ENCODE data around the gene TTC28. TPM values are rescaled to one million over a fixed set of nuclear protein-coding genes. Genes with fewer than 3 reads are reported as not detected.

Gene TTC28
- total RNA-seq, 1 donor from 2014 or later: 65.4 TPM

DNA sequence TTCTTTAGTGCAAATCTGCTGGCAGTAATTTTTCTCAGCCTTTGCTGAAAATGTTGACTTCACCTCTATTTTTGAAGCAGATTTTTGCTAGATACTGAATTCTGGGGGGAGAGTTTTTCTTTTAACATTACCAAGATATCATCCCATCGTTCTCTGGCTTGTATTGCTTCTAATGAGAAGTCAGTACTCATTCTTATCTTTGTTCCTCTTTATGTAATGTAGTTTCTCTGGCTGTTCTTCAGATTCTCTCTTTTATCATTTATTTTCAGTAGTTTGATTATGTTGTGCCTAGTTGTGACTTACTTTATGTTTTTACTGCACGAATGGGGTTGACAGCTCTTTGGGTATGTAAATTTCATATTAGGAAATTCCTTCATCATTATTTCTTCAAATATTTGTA, 441.9 kb downstream of the TTC28 start:
- TF ChIP-seq, protein P1, sequence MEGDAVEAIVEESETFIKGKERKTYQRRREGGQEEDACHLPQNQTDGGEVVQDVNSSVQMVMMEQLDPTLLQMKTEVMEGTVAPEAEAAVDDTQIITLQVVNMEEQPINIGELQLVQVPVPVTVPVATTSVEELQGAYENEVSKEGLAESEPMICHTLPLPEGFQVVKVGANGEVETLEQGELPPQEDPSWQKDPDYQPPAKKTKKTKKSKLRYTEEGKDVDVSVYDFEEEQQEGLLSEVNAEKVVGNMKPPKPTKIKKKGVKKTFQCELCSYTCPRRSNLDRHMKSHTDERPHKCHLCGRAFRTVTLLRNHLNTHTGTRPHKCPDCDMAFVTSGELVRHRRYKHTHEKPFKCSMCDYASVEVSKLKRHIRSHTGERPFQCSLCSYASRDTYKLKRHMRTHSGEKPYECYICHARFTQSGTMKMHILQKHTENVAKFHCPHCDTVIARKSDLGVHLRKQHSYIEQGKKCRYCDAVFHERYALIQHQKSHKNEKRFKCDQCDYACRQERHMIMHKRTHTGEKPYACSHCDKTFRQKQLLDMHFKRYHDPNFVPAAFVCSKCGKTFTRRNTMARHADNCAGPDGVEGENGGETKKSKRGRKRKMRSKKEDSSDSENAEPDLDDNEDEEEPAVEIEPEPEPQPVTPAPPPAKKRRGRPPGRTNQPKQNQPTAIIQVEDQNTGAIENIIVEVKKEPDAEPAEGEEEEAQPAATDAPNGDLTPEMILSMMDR (conservative IDR thresholded peaks at IDR 0.05): no peak

DNA sequence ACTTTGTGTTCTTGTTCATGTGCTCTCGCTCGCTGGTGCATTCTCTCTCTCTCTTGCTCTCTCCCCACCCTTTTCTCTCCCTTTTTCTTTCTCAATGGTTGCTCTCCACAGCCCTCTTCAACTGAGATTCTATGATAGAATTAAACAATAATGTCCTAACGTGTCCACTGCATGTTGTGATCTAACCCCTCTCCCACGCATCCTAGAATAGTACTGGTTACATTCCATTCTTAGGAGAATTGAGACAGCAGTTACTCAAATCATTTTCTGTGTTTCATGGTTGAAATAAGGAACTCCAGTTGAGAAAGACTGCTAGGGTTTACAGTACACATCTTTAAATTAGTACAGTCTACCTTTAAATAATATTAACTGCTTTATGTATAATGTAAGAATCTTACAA, 442.5 kb downstream of the TTC28 start:
- Mint-ChIP-seq H3K4me3 (no peak overlapping the region), H3K4me1 (peaks cover 24% of the 10 kb centered on the region), H3K36me3 (ENCODE audit: low read depth) (peaks cover 20% of the 10 kb centered on the region), H3K27me3 (ENCODE audit: low read depth) (no peaks in the 10 kb centered on the region), H3K27ac (ENCODE audit: unreplicated experiment) (no peak overlapping the region), H3K9me3 (peaks cover 6% of the 10 kb centered on the region)
- TF ChIP-seq, protein P1 (conservative IDR thresholded peaks at IDR 0.05): no peak
- DNase-seq (ENCODE audit: low read depth, low spot score): no peak

More for the DNA sequence above, 441.9 kb downstream of the TTC28 start:
- Mint-ChIP-seq H3K27me3 (ENCODE audit: low read depth) (no peaks in the 10 kb centered on the region), H3K27ac (ENCODE audit: unreplicated experiment) (no peak overlapping the region), H3K4me3 (no peak overlapping the region), H3K4me1 (peaks cover 20% of the 10 kb centered on the region), H3K9me3 (peaks cover 4% of the 10 kb centered on the region), H3K36me3 (ENCODE audit: low read depth) (peaks cover 18% of the 10 kb centered on the region)
- DNase-seq (ENCODE audit: low read depth, low spot score): no peak

DNA sequence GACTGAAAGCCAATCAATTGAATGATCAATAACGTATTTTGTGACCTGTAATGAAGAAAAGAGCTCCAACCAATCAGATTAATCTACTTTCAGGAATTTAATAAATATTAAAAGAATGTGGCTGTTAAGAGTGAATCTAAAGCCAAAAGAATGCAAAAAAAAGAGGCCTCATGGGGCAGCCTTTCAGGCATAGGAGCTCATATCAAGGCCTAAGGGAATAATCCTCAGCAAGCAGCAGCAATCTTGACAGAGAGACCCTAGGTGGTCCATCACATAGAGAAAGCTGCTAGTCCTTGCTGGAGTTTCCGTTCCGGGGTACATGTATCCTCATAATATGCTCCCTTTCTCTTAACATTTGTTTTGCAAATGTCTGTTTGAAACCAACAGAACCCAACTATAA, 447.4 kb downstream of the TTC28 start:
- TF ChIP-seq, protein P1 (conservative IDR thresholded peaks at IDR 0.05): no peak
- Mint-ChIP-seq H3K9me3 (peaks cover 2% of the 10 kb centered on the region), H3K4me1 (peaks cover 44% of the 10 kb centered on the region), H3K36me3 (ENCODE audit: low read depth) (peaks cover 9% of the 10 kb centered on the region), H3K27me3 (ENCODE audit: low read depth) (no peaks in the 10 kb centered on the region), H3K27ac (ENCODE audit: unreplicated experiment) (no peak overlapping the region), H3K4me3 (no peak overlapping the region)
- no peak for DNase-seq (ENCODE audit: low read depth, low spot score)

DNA sequence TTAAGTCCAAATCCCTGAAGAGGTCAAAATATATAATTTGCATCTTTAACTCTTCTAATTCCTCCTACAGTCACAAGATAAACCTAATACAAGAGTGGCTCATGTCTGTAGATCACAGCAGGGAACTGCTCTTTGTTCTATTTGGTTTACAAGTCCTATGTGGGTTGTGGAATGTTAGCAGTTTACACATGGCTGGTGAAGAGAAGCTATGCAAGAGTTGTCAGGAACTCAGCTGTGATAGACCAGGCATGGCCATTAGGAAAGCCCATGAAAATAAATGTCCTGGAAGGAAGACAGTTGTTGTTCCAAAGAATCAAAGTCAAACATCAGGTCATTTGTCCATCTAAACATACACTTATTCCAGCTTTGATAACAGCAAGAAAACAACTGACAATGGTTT, 448.2 kb downstream of the TTC28 start:
- peaks cover 5% of the 10 kb centered on the region for H3K36me3 Mint-ChIP-seq (ENCODE audit: low read depth)
- H3K9me3 Mint-ChIP-seq: peaks cover 2% of the 10 kb centered on the region
- H3K27me3 Mint-ChIP-seq (ENCODE audit: low read depth): no peaks in the 10 kb centered on the region
- TF ChIP-seq, protein P1 (conservative IDR thresholded peaks at IDR 0.05): no peak
- H3K4me3 Mint-ChIP-seq: no peak overlapping the region
- H3K27ac Mint-ChIP-seq (ENCODE audit: unreplicated experiment): no peak overlapping the region
- DNase-seq (ENCODE audit: low read depth, low spot score): no peak
- H3K4me1 Mint-ChIP-seq: peaks cover 44% of the 10 kb centered on the region

DNA sequence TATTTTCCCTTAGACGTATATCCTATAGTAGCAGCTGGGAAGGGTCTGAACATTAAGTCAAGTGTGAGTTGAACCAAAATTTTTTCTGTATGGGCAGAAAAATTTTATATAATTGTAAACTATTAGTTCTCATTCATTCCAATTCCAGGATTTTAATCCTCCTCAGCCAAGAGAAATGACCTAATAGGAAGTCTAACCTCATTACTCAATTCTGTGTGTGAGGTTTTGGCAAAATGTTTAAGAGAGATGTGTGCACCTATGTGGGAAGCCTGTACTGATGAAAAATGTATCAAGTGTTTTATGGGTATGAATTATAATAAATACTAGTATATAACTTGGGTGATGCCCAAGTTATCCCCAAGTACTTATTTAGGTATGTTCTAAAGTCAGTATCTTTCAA, 449.0 kb downstream of the TTC28 start:
- Mint-ChIP-seq H3K9me3 (peaks cover 2% of the 10 kb centered on the region), H3K4me1 (peaks cover 39% of the 10 kb centered on the region), H3K27ac (ENCODE audit: unreplicated experiment) (no peak overlapping the region), H3K36me3 (ENCODE audit: low read depth) (peaks cover 2% of the 10 kb centered on the region), H3K27me3 (ENCODE audit: low read depth) (no peaks in the 10 kb centered on the region), H3K4me3 (no peak overlapping the region)
- DNase-seq (ENCODE audit: low read depth, low spot score): no peak
- TF ChIP-seq, protein P1 (conservative IDR thresholded peaks at IDR 0.05): no peak
